SK-N-SH (cell line): ENCODE data around the gene NELFB. TPM values are rescaled to one million over a fixed set of nuclear protein-coding genes. Genes with fewer than 3 reads are reported as not detected.

Experiments
- CTCF ChIA-PET: fragments of 300-600, 350-600 bp; formaldehyde crosslinking; extraction: SDS; loops from one replicate; lab custom pipeline; 2021; lab: Yijun Ruan, JAX
- POLR2A ChIA-PET: fragments of 350-600 bp; sonication (Branson Sonifier 250); formaldehyde crosslinking; extraction: SDS; loops from one replicate; lab custom pipeline; 2020; ENCODE audit warnings: antibody characterized with exemption, inconsistent platforms; lab: Yijun Ruan, JAX
- DNase-seq: peaks from one replicate; pipeline ENCODE4 v3.0.0; 2012
- H2AFZ ChIP-seq: fragments of 200-600 bp; sonication (generic); 2 replicates; pipeline ENCODE4 v1.8.1; 2016; ENCODE audit warnings: antibody characterized with exemption, mild to moderate bottlenecking, low read depth
- H3F3A ChIP-seq: fragments of 200-600 bp; sonication (generic); replicated peaks from 2 replicates; pipeline ENCODE3; 2016; ENCODE audit warnings: antibody characterized with exemption, mild to moderate bottlenecking; ENCODE audit not compliant: insufficient read depth
- H3K27ac ChIP-seq, 2 experiments: fragments of 200-500 bp in 1 of 2; fragments of 200-600 bp in 1 of 2; sonication (Bioruptor generic) in 1 of 2; sonication (generic), shearing (Covaris generic) in 1 of 2; 2 replicates each; pipeline versions ENCODE4 v1.5.1 to v1.6.1; 2014 to 2016; ENCODE audit warnings: low read depth in 2 of 2, inconsistent platforms in 1 of 2, low read length in 1 of 2, mild to moderate bottlenecking in 1 of 2, mixed read lengths in 1 of 2
- H3K27me3 ChIP-seq: fragments of 200-600 bp; sonication (generic), shearing (Covaris generic); 2 replicates; pipeline ENCODE4 v1.6.1; 2016; ENCODE audit warnings: mixed run types; ENCODE audit not compliant: insufficient read depth
- H3K36me3 ChIP-seq, 2 experiments: fragments of 200-500 bp in 1 of 2; fragments of 200-600 bp in 1 of 2; sonication (Bioruptor generic) in 1 of 2; sonication (generic) in 1 of 2; replicated peaks in 1 of 2; 2 replicates each; pipeline versions ENCODE3 to v1.5.1; 2014 to 2016; ENCODE audit warnings: low read length in 1 of 2, mild to moderate bottlenecking in 1 of 2; ENCODE audit not compliant: insufficient read depth in 2 of 2, control insufficient read depth in 1 of 2
- H3K4me1 ChIP-seq, 2 experiments: fragments of 200-500 bp in 1 of 2; fragments of 200-600 bp in 1 of 2; sonication (Bioruptor generic) in 1 of 2; sonication (generic), shearing (Covaris generic) in 1 of 2; 2 replicates each; pipeline versions ENCODE4 v1.5.1 to v1.6.1; 2014 to 2016; ENCODE audit warnings: low read depth in 1 of 2, low read length in 1 of 2, mixed run types in 1 of 2; ENCODE audit not compliant: insufficient read depth in 2 of 2, control insufficient read depth in 1 of 2
- H3K4me2 ChIP-seq: fragments of 200-600 bp; sonication (generic), shearing (Covaris generic); 2 replicates; pipeline ENCODE4 v1.6.1; 2017; ENCODE audit warnings: mixed run types
- H3K4me3 ChIP-seq, 2 experiments: fragments of 200-500 bp in 1 of 2; fragments of 200-600 bp in 1 of 2; sonication (Bioruptor generic) in 1 of 2; sonication (generic), shearing (Covaris generic) in 1 of 2; 2 replicates each; pipeline versions ENCODE4 v1.5.1 to v1.8.1; 2014 to 2016; ENCODE audit warnings: low read depth in 2 of 2, inconsistent platforms in 1 of 2, low read length in 1 of 2, mild to moderate bottlenecking in 1 of 2, mixed read lengths in 1 of 2, moderate library complexity in 1 of 2
- H3K79me2 ChIP-seq: fragments of 200-600 bp; sonication (generic); 2 replicates; pipeline ENCODE4 v1.8.1; 2017; ENCODE audit warnings: mild to moderate bottlenecking; ENCODE audit not compliant: insufficient read depth
- H3K9ac ChIP-seq: fragments of 200-600 bp; sonication (generic); 2 replicates; pipeline ENCODE4 v1.6.1; 2017; ENCODE audit warnings: mixed run types
- H3K9me2 ChIP-seq: fragments of 200-600 bp; sonication (generic); 2 replicates; pipeline ENCODE4 v1.6.1; 2017; ENCODE audit warnings: mixed run types
- H3K9me3 ChIP-seq: fragments of 200-600 bp; sonication (generic); 2 replicates; pipeline ENCODE4 v1.6.1; 2017; ENCODE audit warnings: mixed run types, mild to moderate bottlenecking, moderate library complexity
- H4K20me1 ChIP-seq: fragments of 200-600 bp; sonication (generic); 2 replicates; pipeline ENCODE4 v1.6.1; 2017; ENCODE audit warnings: mild to moderate bottlenecking, mixed run types; ENCODE audit not compliant: insufficient read depth
- ELF1 ChIP-seq: IDR thresholded peaks from 2 replicates; pipeline ENCODE4 v1.4.0; 2012
- FOSL2 ChIP-seq: IDR thresholded peaks from 2 replicates; pipeline ENCODE4 v1.4.0; 2012; ENCODE audit warnings: low read depth, mild to moderate bottlenecking, moderate library complexity, borderline replicate concordance
- FOXM1 ChIP-seq: IDR thresholded peaks from 2 replicates; pipeline ENCODE4 v1.4.0; 2012; ENCODE audit warnings: low read depth, mild to moderate bottlenecking
- GABPA ChIP-seq: IDR thresholded peaks from 2 replicates; pipeline ENCODE4 v1.4.0; 2012; ENCODE audit warnings: low read depth, mild to moderate bottlenecking
- RXRA ChIP-seq: IDR thresholded peaks from 2 replicates; pipeline ENCODE4 v1.4.0; 2012; ENCODE audit warnings: low read depth, mild to moderate bottlenecking, borderline replicate concordance
- SIN3A ChIP-seq: IDR thresholded peaks from 2 replicates; pipeline ENCODE4 v1.6.1; 2012; ENCODE audit warnings: low read depth, mild to moderate bottlenecking, low read length, moderate library complexity, borderline replicate concordance
- TAF1 ChIP-seq: IDR thresholded peaks from 2 replicates; pipeline ENCODE4 v1.6.1; 2012; ENCODE audit warnings: low read depth, mild to moderate bottlenecking, low read length, moderate library complexity, borderline replicate concordance
- TEAD4 ChIP-seq: IDR thresholded peaks from 2 replicates; pipeline ENCODE4 v1.4.0; 2012; ENCODE audit warnings: mild to moderate bottlenecking, borderline replicate concordance; ENCODE audit not compliant: insufficient read depth
- WGBS: methylation state at CpG from one replicate; pipeline ENCODE4 v1.1.6; 2017; ENCODE audit warnings: low lambda C conversion rate; 5-methylcytosine and 5-hydroxymethylcytosine counted together
- polyA plus RNA-seq, 3 experiments: library from polyadenylated mRNA; depleted of rRNA; stranded (reverse); fragments of >200 nt; gene quantifications; 2 replicates each; pipeline ENCODE4 v1.2.3, GENCODE V29; 2012
- TF ChIP-seq, protein P1 (sequence below): fragments of 150-350 bp; IDR thresholded peaks from 2 replicates; pipeline ENCODE4 v1.6.1; 2017; ENCODE audit warnings: antibody characterized with exemption, low read length, low read depth, borderline replicate concordance

The NELFB gene
- polyA plus RNA-seq, 1 of the 3 experiments (the other 2 are of a cell fraction) = 62.7 TPM

DNA sequence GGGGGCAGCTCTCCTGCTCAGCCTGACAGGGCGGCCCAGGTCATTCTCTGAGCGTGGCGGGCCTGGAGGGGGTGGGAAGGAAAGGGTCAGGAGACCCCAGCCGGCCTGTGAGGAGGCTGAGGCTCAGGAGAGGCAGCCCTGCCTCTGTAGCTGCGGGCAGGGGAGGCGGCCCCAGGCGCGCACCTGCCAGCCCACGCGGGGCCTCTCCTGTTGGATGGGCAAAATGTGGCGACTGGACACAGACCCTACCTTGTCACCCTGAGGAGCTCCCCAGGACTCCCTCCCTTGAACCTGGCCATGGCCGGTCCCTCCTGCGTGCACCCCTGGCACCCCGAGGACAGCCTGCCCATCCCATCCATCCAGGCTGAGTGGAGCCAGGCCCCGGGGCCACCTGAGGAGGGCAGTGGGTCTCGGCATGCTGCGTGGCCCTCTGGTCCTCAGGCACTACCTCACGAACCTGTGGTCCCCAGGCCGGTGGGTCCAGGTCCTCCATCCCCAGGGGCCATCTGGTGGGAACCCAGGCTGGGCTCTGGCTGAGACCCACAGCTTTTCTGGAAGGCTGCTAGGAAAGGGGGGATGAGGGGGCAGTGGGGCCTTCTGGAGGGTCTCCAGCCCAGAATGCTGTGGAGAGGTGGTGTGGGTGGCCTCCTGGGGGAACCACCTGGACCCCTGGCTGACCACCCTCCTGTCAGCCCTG, 62.0 kb downstream of the NELFB start:
- no peak overlapping the region for H3K27ac ChIP-seq
- no peak overlapping the region for H2AFZ ChIP-seq
- H3K9me3 ChIP-seq = no peaks in the 10 kb centered on the region
- H3K4me1 ChIP-seq = peaks cover 0 to 4% of the 10 kb centered on the region in 2 experiments; a peak in 1 of 4 replicates
- POLR2A ChIA-PET = no interaction called here
- no peaks in the 10 kb centered on the region for H4K20me1 ChIP-seq
- H3K79me2 ChIP-seq = no peaks in the 10 kb centered on the region
- no peak overlapping the region for H3K9ac ChIP-seq
- no peak overlapping the region for H3K4me2 ChIP-seq
- H3F3A ChIP-seq = no peaks in the 10 kb centered on the region
- CTCF ChIA-PET = interaction anchor here (1.3 to 7.5 kb wide), 2 partner anchors 15 to 106 kb away, joined by 4 to 74 read pairs; partner anchors contain the start of genes EXD3, NOXA1 and NRARP
- H3K36me3 ChIP-seq = no peaks in the 10 kb centered on the region
- no peak overlapping the region for H3K4me3 ChIP-seq
- no peaks in the 10 kb centered on the region for H3K9me2 ChIP-seq
- WGBS = no CpG with 5 or more reads among the region's 19 CpGs
- DNase-seq = no peak
- H3K27me3 ChIP-seq = no peaks in the 10 kb centered on the region
- TF ChIP-seq RXRA = no peak
- TF ChIP-seq, all 33 proteins: peak for 0

- H3F3A ChIP-seq = no peaks in the 10 kb centered on the region
- no peaks in the 10 kb centered on the region for H3K9me2 ChIP-seq
- no peak overlapping the region for H3K27ac ChIP-seq
- 75% methylated on average over 11 of the region's 24 CpGs for WGBS
- peak; percentile 39 for DNase-seq
- no peak overlapping the region for H3K9ac ChIP-seq
- H3K9me3 ChIP-seq = no peaks in the 10 kb centered on the region
- no peak overlapping the region for H3K4me3 ChIP-seq
- ChIA-PET POLR2A (no interaction called here), CTCF (interaction anchor here (7.5 kb wide), 1 partner anchor 16 kb away, joined by 74 read pairs; the partner anchor contains the start of gene NRARP)
- TF ChIP-seq, protein P1, sequence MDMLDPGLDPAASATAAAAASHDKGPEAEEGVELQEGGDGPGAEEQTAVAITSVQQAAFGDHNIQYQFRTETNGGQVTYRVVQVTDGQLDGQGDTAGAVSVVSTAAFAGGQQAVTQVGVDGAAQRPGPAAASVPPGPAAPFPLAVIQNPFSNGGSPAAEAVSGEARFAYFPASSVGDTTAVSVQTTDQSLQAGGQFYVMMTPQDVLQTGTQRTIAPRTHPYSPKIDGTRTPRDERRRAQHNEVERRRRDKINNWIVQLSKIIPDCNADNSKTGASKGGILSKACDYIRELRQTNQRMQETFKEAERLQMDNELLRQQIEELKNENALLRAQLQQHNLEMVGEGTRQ = no peak
- TF ChIP-seq ELF1 = no peak
- no peak for TF ChIP-seq SIN3A
- no peak for TF ChIP-seq GABPA
- TF ChIP-seq FOSL2 = no peak
- no peak for TF ChIP-seq FOXM1
- TF ChIP-seq TEAD4 = no peak
- H2AFZ ChIP-seq = no peak overlapping the region
- H3K36me3 ChIP-seq = no peaks in the 10 kb centered on the region
- H4K20me1 ChIP-seq = no peaks in the 10 kb centered on the region
- peaks cover 0 to 4% of the 10 kb centered on the region in 2 experiments; a peak in 1 of 4 replicates for H3K4me1 ChIP-seq
- H3K27me3 ChIP-seq = no peaks in the 10 kb centered on the region
- H3K4me2 ChIP-seq = no peak overlapping the region
- no peaks in the 10 kb centered on the region for H3K79me2 ChIP-seq
Observed at GRCh38 chr9:137317718-137318511, 62.8 kb downstream of the NELFB start.

- TF ChIP-seq TAF1 = no peak
- H3K4me3 ChIP-seq = no peak overlapping the region
- no peaks in the 10 kb centered on the region for H4K20me1 ChIP-seq
- no peaks in the 10 kb centered on the region for H3K9me2 ChIP-seq
- H3K27ac ChIP-seq = no peak overlapping the region
- CTCF ChIA-PET = interaction anchor here (1.6 to 7.5 kb wide), 2 partner anchors 16 to 32 kb away, joined by 4 to 74 read pairs; partner anchors contain the start of gene NRARP
- no peaks in the 10 kb centered on the region for H3K79me2 ChIP-seq
- no peaks in the 10 kb centered on the region for H3F3A ChIP-seq
- no peak overlapping the region for H3K4me2 ChIP-seq
- no peaks in the 10 kb centered on the region for H3K9me3 ChIP-seq
- 91% methylated on average over 8 of the region's 18 CpGs for WGBS
- H3K36me3 ChIP-seq = no peaks in the 10 kb centered on the region
- H2AFZ ChIP-seq = no peak overlapping the region
- H3K9ac ChIP-seq = no peak overlapping the region
- peak; percentile 29 for DNase-seq
- peaks cover 0 to 4% of the 10 kb centered on the region in 2 experiments; a peak in 1 of 4 replicates for H3K4me1 ChIP-seq
- POLR2A ChIA-PET = no interaction called here
- H3K27me3 ChIP-seq = no peaks in the 10 kb centered on the region
Observed at GRCh38 chr9:137318602-137319001, 63.5 kb downstream of the NELFB start.
